Natural killer cell (primary cell): Measurements from ENCODE around the gene CYP4F3. TPM values are rescaled to one million over a fixed set of nuclear protein-coding genes. Genes with fewer than 3 reads are reported as not detected.

Experiments used
- ATAC-seq, 3 donors: fragments of 150-1000 bp in 2 of 3; fragments of 200-7000 bp in 1 of 3; cut with Tn5 transposase; 1 replicate in 1 of 3; 2 replicates in 2 of 3; pipeline ENCODE4 v1.10.0; 2021; ENCODE audit warnings: mild to moderate bottlenecking in 2 of 3, moderate library complexity in 2 of 3
- DNase-seq, 2 donors: peaks; one replicate each; pipeline versions ENCODE4 v3.0.0 to v3.0.0-alpha.2; 2013 to 2021; ENCODE audit warnings: mixed read lengths in 1 of 2
- H3K27ac ChIP-seq: one replicate; pipeline ENCODE4 v1.5.1; 2013; ENCODE audit warnings: mild to moderate bottlenecking, low read length
- H3K27me3 ChIP-seq: one replicate; pipeline ENCODE4 v1.6.1; 2013; ENCODE audit warnings: low read length; ENCODE audit not compliant: control insufficient read depth, insufficient read depth
- H3K36me3 ChIP-seq: one replicate; pipeline ENCODE4 v1.6.1; 2013; ENCODE audit warnings: low read length; ENCODE audit not compliant: control insufficient read depth, insufficient read depth
- H3K4me1 ChIP-seq: one replicate; pipeline ENCODE4 v1.6.1; 2013; ENCODE audit warnings: low read length; ENCODE audit not compliant: control insufficient read depth, insufficient read depth
- H3K4me3 ChIP-seq: one replicate; pipeline ENCODE4 v1.5.1; 2013; ENCODE audit warnings: low read length
- H3K9me3 ChIP-seq: one replicate; pipeline ENCODE4 v1.6.1; 2013; ENCODE audit warnings: low read length; ENCODE audit not compliant: control insufficient read depth, insufficient read depth
- H3K27ac Mint-ChIP-seq, 2 donors: one replicate each; pipeline ENCODE4 v1.8.0; 2022; ENCODE audit warnings: mild to moderate bottlenecking in 2 of 2, mixed read lengths in 2 of 2, moderate library complexity in 1 of 2
- H3K27me3 Mint-ChIP-seq, 2 donors: one replicate each; pipeline ENCODE4 v1.8.0; 2022; ENCODE audit warnings: low read depth in 2 of 2, mixed read lengths in 2 of 2
- H3K36me3 Mint-ChIP-seq: one replicate; pipeline ENCODE4 v1.8.0; 2022; ENCODE audit warnings: mixed read lengths
- H3K4me1 Mint-ChIP-seq, 2 donors: one replicate each; pipeline ENCODE4 v1.8.0; 2022; ENCODE audit warnings: mixed read lengths in 2 of 2
- H3K4me3 Mint-ChIP-seq: one replicate; pipeline ENCODE4 v1.8.0; 2022; ENCODE audit warnings: mild to moderate bottlenecking, moderate library complexity, mixed read lengths
- H3K9me3 Mint-ChIP-seq, 2 donors: one replicate each; pipeline ENCODE4 v1.8.0; 2022; ENCODE audit warnings: mixed read lengths in 2 of 2
- WGBS: methylation state at CpG from one replicate; pipeline ENCODE4 v1.1.7; 2013; ENCODE audit warnings: missing lambda C conversion rate; ENCODE audit not compliant: insufficient coverage; 5-methylcytosine and 5-hydroxymethylcytosine counted together
- intact Hi-C: fragments of 100-400 bp; cut with micrococcal nuclease; formaldehyde crosslinking; loops from one replicate; pipeline ENCODE4 v1.14.2; 2022
- total RNA-seq, 4 donors: library from RNA; stranded (reverse); fragments of 120-200 nt in 1 of 4; gene quantifications; one replicate each; pipeline versions ENCODE4 v1.2.3 to v1.2.4, GENCODE V29; 2013 to 2022
- TF ChIP-seq, protein P1 (sequence below): fragments of 200-600 bp; IDR thresholded peaks from one replicate; pipeline ENCODE4 v1.8.0; 2022; ENCODE audit warnings: antibody characterized with exemption

Gene CYP4F3
- total RNA-seq, 3 donors from 2014 or later (not counting 1 experiment from before 2014, with no cell fraction given) = 0.07 to 3.4 TPM; not detected in 1

DNA sequence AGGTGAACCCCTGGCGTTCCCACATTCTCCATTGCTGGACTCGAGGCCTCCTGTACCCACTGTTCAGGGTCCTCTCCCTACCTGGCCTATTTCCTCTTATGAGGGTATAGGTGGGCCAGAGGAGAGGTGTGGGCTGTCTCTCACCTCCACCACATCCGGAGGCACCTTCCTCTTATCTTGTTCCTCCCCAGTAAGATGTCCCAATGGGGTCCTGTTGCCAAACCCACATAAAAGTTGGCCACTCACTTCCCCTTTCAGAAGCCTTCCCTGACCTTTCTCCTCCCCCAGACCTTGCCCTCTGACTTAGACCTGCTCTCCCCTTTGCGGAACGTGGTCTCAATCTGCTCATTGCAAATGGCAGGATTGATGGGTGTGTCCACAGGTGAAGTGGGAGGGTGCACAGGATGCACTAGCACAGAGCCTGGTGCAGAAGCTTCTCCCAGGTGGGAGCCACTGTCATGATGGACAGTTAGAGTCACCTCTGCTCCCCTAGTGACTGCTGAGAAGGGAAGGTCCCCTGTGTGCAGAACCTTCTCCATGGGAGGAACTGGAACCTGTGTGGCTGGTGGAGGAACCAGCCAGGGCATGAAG is 1.3 kb downstream of the CYP4F3 start:
- H3K9me3 ChIP-seq = no peaks in the 10 kb centered on the region
- no peaks in the 10 kb centered on the region for H3K36me3 ChIP-seq
- Mint-ChIP-seq H3K36me3 (no peaks in the 10 kb centered on the region), H3K4me1 (no peaks in the 10 kb centered on the region), H3K27ac (no peak overlapping the region), H3K9me3 (no peaks in the 10 kb centered on the region), H3K4me3 (no peak overlapping the region), H3K27me3 (peaks cover 2 to 11% of the 10 kb centered on the region in 2 donors)
- 50% methylated on average over 4 of the region's 5 CpGs for WGBS
- intact Hi-C loops = no loop called here
- no peak overlapping the region for H3K27ac ChIP-seq
- peaks cover 13% of the 10 kb centered on the region for H3K4me1 ChIP-seq
- H3K27me3 ChIP-seq = no peaks in the 10 kb centered on the region
- no peak for DNase-seq
- TF ChIP-seq, protein P1, sequence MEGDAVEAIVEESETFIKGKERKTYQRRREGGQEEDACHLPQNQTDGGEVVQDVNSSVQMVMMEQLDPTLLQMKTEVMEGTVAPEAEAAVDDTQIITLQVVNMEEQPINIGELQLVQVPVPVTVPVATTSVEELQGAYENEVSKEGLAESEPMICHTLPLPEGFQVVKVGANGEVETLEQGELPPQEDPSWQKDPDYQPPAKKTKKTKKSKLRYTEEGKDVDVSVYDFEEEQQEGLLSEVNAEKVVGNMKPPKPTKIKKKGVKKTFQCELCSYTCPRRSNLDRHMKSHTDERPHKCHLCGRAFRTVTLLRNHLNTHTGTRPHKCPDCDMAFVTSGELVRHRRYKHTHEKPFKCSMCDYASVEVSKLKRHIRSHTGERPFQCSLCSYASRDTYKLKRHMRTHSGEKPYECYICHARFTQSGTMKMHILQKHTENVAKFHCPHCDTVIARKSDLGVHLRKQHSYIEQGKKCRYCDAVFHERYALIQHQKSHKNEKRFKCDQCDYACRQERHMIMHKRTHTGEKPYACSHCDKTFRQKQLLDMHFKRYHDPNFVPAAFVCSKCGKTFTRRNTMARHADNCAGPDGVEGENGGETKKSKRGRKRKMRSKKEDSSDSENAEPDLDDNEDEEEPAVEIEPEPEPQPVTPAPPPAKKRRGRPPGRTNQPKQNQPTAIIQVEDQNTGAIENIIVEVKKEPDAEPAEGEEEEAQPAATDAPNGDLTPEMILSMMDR = no peak
- no peak overlapping the region for H3K4me3 ChIP-seq
- peak in 1 of 3 donors; percentile 71 for ATAC-seq

DNA sequence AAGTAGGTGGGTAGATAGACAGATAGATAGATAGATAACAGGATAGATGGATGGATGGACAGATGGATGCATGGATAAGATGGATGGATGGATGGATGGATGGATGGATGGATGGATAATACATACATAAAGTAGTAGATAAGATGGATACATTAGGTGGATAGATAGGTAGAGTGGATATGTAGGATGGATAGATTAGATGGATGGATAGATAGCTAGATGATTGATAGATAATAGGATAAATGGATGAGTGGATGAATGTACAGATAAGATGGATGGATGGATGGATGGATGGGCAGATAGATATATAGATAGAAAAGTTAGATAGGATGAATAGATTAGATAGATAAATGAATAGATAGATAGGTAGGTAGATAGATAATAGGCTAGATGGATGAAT is 2.1 kb downstream of the CYP4F3 start:
- TF ChIP-seq, protein P1 = no peak
- intact Hi-C loops = no loop called here
- Mint-ChIP-seq H3K9me3 (no peaks in the 10 kb centered on the region), H3K4me3 (no peak overlapping the region), H3K36me3 (no peaks in the 10 kb centered on the region), H3K27me3 (peaks cover 2 to 6% of the 10 kb centered on the region in 2 donors), H3K27ac (no peak overlapping the region), H3K4me1 (no peaks in the 10 kb centered on the region)
- Histone ChIP-seq H3K36me3 (no peaks in the 10 kb centered on the region), H3K9me3 (no peaks in the 10 kb centered on the region), H3K4me3 (no peak overlapping the region), H3K4me1 (peaks cover 13% of the 10 kb centered on the region), H3K27ac (no peak overlapping the region), H3K27me3 (no peaks in the 10 kb centered on the region)
- ATAC-seq (no peak), DNase-seq (no peak)

DNA sequence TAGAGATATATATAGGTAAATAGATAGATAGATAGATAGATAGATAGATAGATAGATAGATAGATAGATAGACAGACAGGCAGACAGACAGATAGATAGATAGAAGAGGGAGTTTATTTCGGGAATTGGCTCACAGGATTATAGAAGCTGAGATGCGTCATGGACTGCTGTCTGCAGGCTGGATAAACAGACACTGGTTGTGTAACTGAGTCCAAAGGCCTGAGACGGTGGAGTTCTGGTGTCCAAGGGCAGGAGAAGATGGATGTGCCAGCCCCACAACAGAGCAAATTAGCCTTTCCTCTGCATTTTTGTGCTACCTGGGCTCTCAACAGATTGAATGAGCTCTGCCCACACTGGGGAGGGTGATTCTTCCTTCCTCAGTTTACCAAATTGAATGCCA is 2.7 kb downstream of the CYP4F3 start:
- ATAC-seq = no peak
- intact Hi-C loops = no loop called here
- Histone ChIP-seq H3K27ac (no peak overlapping the region), H3K36me3 (no peaks in the 10 kb centered on the region), H3K27me3 (no peaks in the 10 kb centered on the region), H3K4me1 (peaks cover 13% of the 10 kb centered on the region), H3K4me3 (no peak overlapping the region), H3K9me3 (no peaks in the 10 kb centered on the region)
- TF ChIP-seq, protein P1 = no peak
- WGBS = 88% methylated on average over 3 of the region's 3 CpGs
- H3K9me3 Mint-ChIP-seq = no peaks in the 10 kb centered on the region
- DNase-seq = no peak
- H3K4me3 Mint-ChIP-seq = no peak overlapping the region
- H3K36me3 Mint-ChIP-seq = no peaks in the 10 kb centered on the region
- peaks cover 2 to 6% of the 10 kb centered on the region in 2 donors for H3K27me3 Mint-ChIP-seq
- H3K4me1 Mint-ChIP-seq = no peaks in the 10 kb centered on the region
- H3K27ac Mint-ChIP-seq = no peak overlapping the region
